T-cell (primary cell): Measurements from ENCODE around the gene NRDC. TPM values are rescaled to one million over a fixed set of nuclear protein-coding genes. Genes with fewer than 3 reads are reported as not detected.

Source experiments
- ATAC-seq, 4 experiments: fragments of 200-7000 bp in 3 of 4; fragments of 150-1000 bp in 1 of 4; cut with Tn5 transposase; replicated peaks in 1 of 4; 1 replicate in 3 of 4; 2 replicates in 1 of 4; pipeline ENCODE4 v1.10.0; 2021; ENCODE audit warnings: moderate library complexity in 3 of 4, mild to moderate bottlenecking in 2 of 4, moderate number of reproducible peaks in 1 of 4
- CTCF ChIA-PET, 2 donors: fragments of 300-600 bp; sonication (Branson Sonifier 250); formaldehyde crosslinking; loops; one replicate each; lab custom pipeline; 2022; ENCODE audit warnings: antibody characterized with exemption in 2 of 2; lab: Charles Lee
- POLR2A ChIA-PET, 2 donors: fragments of 300-600 bp; sonication (Branson Sonifier 250); formaldehyde crosslinking; loops; one replicate each; lab custom pipeline; 2022; ENCODE audit warnings: antibody characterized with exemption in 2 of 2; lab: Charles Lee
- DNase-seq, 35 experiments: peaks; one replicate each; pipeline versions ENCODE4 v3.0.0 to v3.0.0-alpha.2; 2013 to 2023
- H3K27ac ChIP-seq: one replicate; pipeline ENCODE4 v1.5.1; 2013; ENCODE audit warnings: low read length
- H3K27me3 ChIP-seq, 2 experiments: replicated peaks in 1 of 2; 1 replicate in 1 of 2; 2 replicates in 1 of 2; pipeline versions ENCODE4 v1.6.1 to v1.7.0; 2013; ENCODE audit warnings: low read length in 1 of 2, mixed read lengths in 1 of 2; ENCODE audit not compliant: control insufficient read depth in 2 of 2, insufficient read depth in 2 of 2; ENCODE audit errors: extremely low read depth in 1 of 2
- H3K36me3 ChIP-seq, 2 donors: 1 replicate in 1 of 2; 2 replicates in 1 of 2; pipeline versions ENCODE4 v1.6.1 to v1.7.0; 2013; ENCODE audit warnings: low read length in 1 of 2; ENCODE audit not compliant: control insufficient read depth in 2 of 2, insufficient read depth in 1 of 2; ENCODE audit errors: extremely low read depth in 1 of 2
- H3K4me1 ChIP-seq, 2 experiments: 1 replicate in 1 of 2; 2 replicates in 1 of 2; pipeline versions ENCODE4 v1.6.1 to v1.7.0; 2013; ENCODE audit warnings: low read length in 2 of 2, mixed read lengths in 1 of 2; ENCODE audit not compliant: insufficient read depth in 2 of 2, control insufficient read depth in 1 of 2; ENCODE audit errors: extremely low read depth in 1 of 2
- H3K4me3 ChIP-seq, 2 donors: 1 replicate in 1 of 2; 2 replicates in 1 of 2; pipeline versions ENCODE4 v1.5.1 to v1.7.0; 2013; ENCODE audit warnings: mild to moderate bottlenecking in 2 of 2, low read length in 1 of 2, moderate library complexity in 1 of 2; ENCODE audit not compliant: control insufficient read depth in 1 of 2; ENCODE audit errors: extremely low read depth in 1 of 2
- H3K9me3 ChIP-seq: 2 replicates; pipeline ENCODE4 v1.7.0; 2013
- H3K27ac Mint-ChIP-seq, 2 donors: one replicate each; pipeline ENCODE4 v1.8.0; 2020 to 2021; ENCODE audit warnings: mild to moderate bottlenecking in 2 of 2, mixed read lengths in 2 of 2
- H3K27me3 Mint-ChIP-seq, 2 donors: one replicate each; pipeline ENCODE4 v1.8.0; 2021 to 2022; ENCODE audit warnings: mixed read lengths in 2 of 2
- H3K36me3 Mint-ChIP-seq: one replicate; pipeline ENCODE4 v1.8.0; 2021; ENCODE audit warnings: mixed read lengths
- H3K4me1 Mint-ChIP-seq, 3 donors: one replicate each; pipeline ENCODE4 v1.8.0; 2020 to 2022; ENCODE audit warnings: mixed read lengths in 3 of 3, mild to moderate bottlenecking in 1 of 3
- H3K4me3 Mint-ChIP-seq, 3 donors: one replicate each; pipeline ENCODE4 v1.8.0; 2020 to 2022; ENCODE audit warnings: mild to moderate bottlenecking in 3 of 3, mixed read lengths in 3 of 3, moderate library complexity in 3 of 3
- H3K9me3 Mint-ChIP-seq, 3 donors: one replicate each; pipeline ENCODE4 v1.8.0; 2020 to 2022; ENCODE audit warnings: mixed read lengths in 3 of 3
- WGBS: methylation state at CpG from one replicate; pipeline ENCODE4 v1.1.5; 2013; ENCODE audit warnings: missing lambda C conversion rate; ENCODE audit not compliant: insufficient coverage; 5-methylcytosine and 5-hydroxymethylcytosine counted together
- total RNA-seq, 35 experiments: library from RNA in 6 of 35; stranded (reverse) in 6 of 35; fragments of 120-200 nt in 1 of 35; gene quantifications; one replicate each; pipeline versions ENCODE4 v1.2.1 to v1.2.4 and lab custom pipeline; 2013 to 2026

The NRDC gene
- total RNA-seq, 5 donors from 2014 or later (not counting 1 experiment from before 2014, with no cell fraction given), result 107 to 118 (median 110) TPM

DNA sequence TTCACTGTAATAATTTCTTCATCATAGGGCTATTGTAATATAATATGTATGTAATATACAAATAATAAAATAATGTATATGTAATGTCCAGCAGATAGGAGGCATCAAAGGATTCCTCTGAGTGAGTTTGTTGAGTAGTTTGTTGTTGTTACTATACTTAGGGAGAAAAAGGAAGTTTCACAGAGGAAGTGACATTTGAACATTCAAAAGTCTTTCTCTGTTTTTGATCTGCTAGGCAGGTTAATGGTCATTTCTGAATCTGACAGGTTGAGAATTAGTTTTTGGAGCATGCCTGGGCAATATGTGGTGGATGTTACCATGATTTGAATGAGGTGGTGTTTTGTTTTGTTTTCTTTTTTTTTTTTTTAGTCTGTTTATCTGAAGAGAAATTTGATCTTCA lies 102.1 kb downstream of the NRDC start:
- Histone ChIP-seq H3K27me3 (no peaks in the 10 kb centered on the region), H3K36me3 (peaks cover 0 to 37% of the 10 kb centered on the region in 2 donors), H3K4me1 (peaks cover 0 to 2% of the 10 kb centered on the region in 2 experiments), H3K27ac (no peak overlapping the region), H3K4me3 (no peak overlapping the region), H3K9me3 (no peaks in the 10 kb centered on the region)
- ATAC-seq (no peak), DNase-seq (no peak)
- peaks cover 7 to 14% (median 9%) of the 10 kb centered on the region in 3 donors for H3K4me1 Mint-ChIP-seq
- H3K9me3 Mint-ChIP-seq, result no peaks in the 10 kb centered on the region
- H3K4me3 Mint-ChIP-seq, result no peak overlapping the region
- H3K27me3 Mint-ChIP-seq, result no peaks in the 10 kb centered on the region
- H3K36me3 Mint-ChIP-seq, result peaks cover 48% of the 10 kb centered on the region
- POLR2A ChIA-PET, result interaction anchor here in 1 of 2 donors (1.0 kb wide), 1 partner anchor 561 kb away, joined by 3 read pairs; no protein-coding TSS in a partner anchor
- CTCF ChIA-PET, result no interaction called here
- H3K27ac Mint-ChIP-seq, result peak overlapping the region in 1 of 2 donors; percentile 17

DNA sequence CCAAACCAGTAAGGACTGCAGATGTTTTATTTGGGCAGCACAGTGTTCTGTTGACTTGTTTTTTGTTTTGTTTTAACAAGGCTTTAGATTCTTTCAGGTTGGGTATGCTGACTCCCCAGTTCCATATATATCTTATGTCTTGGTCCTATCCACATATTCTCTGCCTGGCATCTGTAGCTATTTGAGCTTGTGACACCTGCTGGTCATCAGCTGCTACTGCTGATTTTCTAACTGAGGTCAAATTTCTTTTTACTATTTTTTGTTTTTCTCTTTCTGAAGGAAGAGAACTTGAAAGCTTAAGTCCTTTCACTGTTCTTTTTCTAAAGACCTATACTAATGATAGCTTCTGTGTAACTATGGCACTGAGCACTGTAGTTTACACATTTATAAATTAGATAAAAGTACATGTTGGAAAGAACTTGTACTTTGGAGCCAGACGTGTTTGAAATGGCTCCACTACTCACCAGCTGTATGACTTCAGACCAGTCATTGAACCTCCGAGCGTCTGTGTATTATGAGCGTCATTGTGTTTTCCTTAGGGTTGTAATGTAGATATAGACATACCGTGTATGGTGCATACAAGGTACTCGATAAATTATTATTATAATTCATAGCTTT lies 109.4 kb downstream of the NRDC start:
- DNase-seq (peak in 17 of 35 experiments; percentile 4 to 64 (median 10)), ATAC-seq (peak; percentile 45 to 54 (median 51))
- no peak overlapping the region for H3K4me3 ChIP-seq
- no peak overlapping the region for H3K4me3 Mint-ChIP-seq
- no peaks in the 10 kb centered on the region for H3K27me3 ChIP-seq
- H3K36me3 ChIP-seq, result peaks cover 0 to 44% of the 10 kb centered on the region in 2 donors
- ChIA-PET POLR2A (interaction anchor here (0.6 kb wide), 3 partner anchors 51 to 1629 kb away, joined by 3 to 4 read pairs (median 4); no protein-coding TSS in a partner anchor), CTCF (interaction anchor here (0.6 to 1.4 kb wide), 11 partner anchors 12 to 325 kb away, joined by 3 to 10 read pairs (median 4); no protein-coding TSS in a partner anchor)
- H3K27me3 Mint-ChIP-seq, result no peaks in the 10 kb centered on the region
- H3K4me1 Mint-ChIP-seq, result peaks cover 8 to 9% (median 9%) of the 10 kb centered on the region in 3 donors
- H3K27ac ChIP-seq, result no peak overlapping the region
- H3K9me3 ChIP-seq, result no peaks in the 10 kb centered on the region
- no CpG with 5 or more reads among the region's 6 CpGs for WGBS
- peaks cover 47% of the 10 kb centered on the region for H3K36me3 Mint-ChIP-seq
- H3K9me3 Mint-ChIP-seq, result no peaks in the 10 kb centered on the region
- no peaks in the 10 kb centered on the region for H3K4me1 ChIP-seq
- no peak overlapping the region for H3K27ac Mint-ChIP-seq

DNA sequence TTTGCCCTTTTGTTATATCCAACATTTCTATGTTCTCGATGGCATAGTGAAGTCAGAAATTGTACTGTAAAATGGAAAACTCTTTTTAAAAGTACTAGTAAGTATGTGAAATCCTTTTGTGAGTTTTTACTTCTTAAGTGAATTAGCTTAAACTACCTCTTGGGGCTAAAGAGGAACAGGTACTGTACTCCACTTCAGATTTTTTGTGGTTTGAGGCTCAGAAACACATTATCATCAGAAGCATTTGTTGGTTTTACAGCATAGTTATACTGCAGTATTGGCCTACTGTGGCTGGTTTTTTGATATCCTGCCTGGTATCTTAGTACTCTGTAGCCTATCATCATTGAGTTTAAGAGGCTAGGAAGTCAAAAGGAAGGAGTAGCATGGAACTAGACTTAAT lies 117.2 kb downstream of the NRDC start:
- CTCF ChIA-PET, result interaction anchor here in 1 of 2 donors (0.6 to 0.7 kb wide), 3 partner anchors 10 to 99 kb away, joined by 3 to 4 read pairs (median 3); no protein-coding TSS in a partner anchor

GRCh38 chr1:51760872-51761271 lies 117.7 kb downstream of the NRDC start:
- ATAC-seq, result no peak
- ChIA-PET POLR2A (interaction anchor here in 1 of 2 donors (1.0 kb wide), 1 partner anchor 16 kb away, joined by 3 read pairs; no protein-coding TSS in a partner anchor), CTCF (interaction anchor here in 1 of 2 donors (0.6 to 0.7 kb wide), 3 partner anchors 9 to 98 kb away, joined by 3 to 4 read pairs (median 3); no protein-coding TSS in a partner anchor)
- H3K36me3 ChIP-seq, result peaks cover 0 to 21% of the 10 kb centered on the region in 2 donors
- H3K4me3 Mint-ChIP-seq, result no peak overlapping the region
- H3K4me1 ChIP-seq, result no peaks in the 10 kb centered on the region
- peak overlapping the region; percentile 7 to 53 for H3K27ac Mint-ChIP-seq
- H3K4me3 ChIP-seq, result no peak overlapping the region
- H3K9me3 Mint-ChIP-seq, result no peaks in the 10 kb centered on the region
- peaks cover 4 to 9% (median 6%) of the 10 kb centered on the region in 3 donors for H3K4me1 Mint-ChIP-seq
- H3K27me3 Mint-ChIP-seq, result no peaks in the 10 kb centered on the region
- no peak overlapping the region for H3K27ac ChIP-seq
- no peaks in the 10 kb centered on the region for H3K9me3 ChIP-seq
- H3K27me3 ChIP-seq, result no peaks in the 10 kb centered on the region
- 100% methylated on average over 1 of the region's 3 CpGs for WGBS
- peaks cover 31% of the 10 kb centered on the region for H3K36me3 Mint-ChIP-seq
- no peak for DNase-seq

More for the DNA sequence above, 117.2 kb downstream of the NRDC start:
- Mint-ChIP-seq H3K27me3 (no peaks in the 10 kb centered on the region), H3K36me3 (peaks cover 32% of the 10 kb centered on the region), H3K4me3 (no peak overlapping the region), H3K9me3 (no peaks in the 10 kb centered on the region), H3K4me1 (peaks cover 4 to 9% (median 6%) of the 10 kb centered on the region in 3 donors), H3K27ac (no peak overlapping the region)
- no CpG with 5 or more reads among the region's 1 CpG for WGBS
- DNase-seq (no peak), ATAC-seq (no peak)
- Histone ChIP-seq H3K9me3 (no peaks in the 10 kb centered on the region), H3K27me3 (no peaks in the 10 kb centered on the region), H3K36me3 (peaks cover 0 to 22% of the 10 kb centered on the region in 2 donors), H3K27ac (no peak overlapping the region), H3K4me3 (no peak overlapping the region), H3K4me1 (no peaks in the 10 kb centered on the region)
- POLR2A ChIA-PET, result no interaction called here

DNA sequence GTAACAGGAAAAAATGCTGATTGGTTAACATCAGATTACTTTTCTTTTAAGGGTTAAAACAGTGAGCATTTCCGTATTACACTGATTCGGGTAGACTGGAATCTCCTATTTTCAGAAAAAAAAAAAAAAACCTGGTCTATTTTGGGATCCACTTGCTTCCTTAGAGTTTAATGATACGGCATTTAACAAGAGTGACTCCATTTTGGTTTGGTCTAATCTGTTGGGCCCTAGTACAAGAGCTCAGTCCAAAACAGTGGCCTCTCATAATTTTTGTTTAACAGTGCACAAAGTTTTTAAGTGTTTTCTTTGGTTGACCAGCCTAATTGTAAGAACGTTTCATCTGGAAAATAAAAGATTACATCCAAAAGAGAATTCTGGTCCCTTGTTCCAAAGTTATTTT lies 120.2 kb downstream of the NRDC start:
- Histone ChIP-seq H3K9me3 (no peaks in the 10 kb centered on the region), H3K4me3 (no peak overlapping the region), H3K4me1 (no peaks in the 10 kb centered on the region), H3K36me3 (peaks cover 0 to 18% of the 10 kb centered on the region in 2 donors), H3K27me3 (no peaks in the 10 kb centered on the region), H3K27ac (no peak overlapping the region)
- no peak overlapping the region for H3K4me3 Mint-ChIP-seq
- H3K27me3 Mint-ChIP-seq, result no peaks in the 10 kb centered on the region
- ChIA-PET CTCF (no interaction called here), POLR2A (no interaction called here)
- H3K36me3 Mint-ChIP-seq, result peaks cover 42% of the 10 kb centered on the region
- DNase-seq, result no peak
- 100% methylated on average over 2 of the region's 4 CpGs for WGBS
- no peaks in the 10 kb centered on the region for H3K9me3 Mint-ChIP-seq
- H3K4me1 Mint-ChIP-seq, result peaks cover 7 to 10% (median 9%) of the 10 kb centered on the region in 3 donors
- no peak overlapping the region for H3K27ac Mint-ChIP-seq
- no peak for ATAC-seq

GRCh38 chr1:51756290-51756689 lies 122.2 kb downstream of the NRDC start:
- Mint-ChIP-seq H3K9me3 (peaks cover 0 to 5% (median 0%) of the 10 kb centered on the region in 3 donors), H3K36me3 (peaks cover 49% of the 10 kb centered on the region), H3K27me3 (no peaks in the 10 kb centered on the region), H3K4me3 (no peak overlapping the region), H3K27ac (no peak overlapping the region), H3K4me1 (peaks cover 7 to 9% (median 9%) of the 10 kb centered on the region in 3 donors)
- H3K9me3 ChIP-seq, result no peaks in the 10 kb centered on the region
- no peak overlapping the region for H3K4me3 ChIP-seq
- DNase-seq, result no peak
- no peak for ATAC-seq
- POLR2A ChIA-PET, result no interaction called here
- H3K4me1 ChIP-seq, result no peaks in the 10 kb centered on the region
- CTCF ChIA-PET, result no interaction called here
- H3K27ac ChIP-seq, result no peak overlapping the region
- peaks cover 0 to 19% of the 10 kb centered on the region in 2 donors for H3K36me3 ChIP-seq
- WGBS, result no CpG with 5 or more reads among the region's 2 CpGs
- no peaks in the 10 kb centered on the region for H3K27me3 ChIP-seq
